Activated naive CD4-positive, alpha-beta T cell treated with anti-CD3 and anti-CD28 coated beads for 36 hours (primary cell): Measurements from ENCODE around the gene HNRNPA1. TPM values are rescaled to one million over a fixed set of nuclear protein-coding genes. Genes with fewer than 3 reads are reported as not detected.
"Not testable (repeated sequence)": the region's sequence is repeated elsewhere in the genome, so short reads cannot be mapped to it uniquely, and the experiment has no call there.

ENCODE experiments used
- CTCF ChIA-PET: fragments of 350-600 bp; sonication (Branson Sonifier 250); formaldehyde crosslinking; loops from one replicate; lab custom pipeline; 2021; ENCODE audit warnings: antibody characterized with exemption; lab: Charles Lee
- DNase-seq: peaks from one replicate; pipeline ENCODE4 v3.0.0-alpha.2; 2020
- H3K27ac Mint-ChIP-seq: one replicate; pipeline ENCODE4 v1.8.0; 2021; ENCODE audit warnings: mild to moderate bottlenecking, mixed read lengths
- H3K27me3 Mint-ChIP-seq: one replicate; pipeline ENCODE4 v1.8.0; 2021; ENCODE audit warnings: low read depth, mixed read lengths
- H3K36me3 Mint-ChIP-seq: one replicate; pipeline ENCODE4 v1.8.0; 2021; ENCODE audit warnings: low read depth, mixed read lengths
- H3K4me1 Mint-ChIP-seq: one replicate; pipeline ENCODE4 v1.8.0; 2021; ENCODE audit warnings: low read depth, mixed read lengths
- H3K4me3 Mint-ChIP-seq: one replicate; pipeline ENCODE4 v1.8.0; 2021; ENCODE audit warnings: mild to moderate bottlenecking, moderate library complexity, mixed read lengths
- H3K9me3 Mint-ChIP-seq: one replicate; pipeline ENCODE4 v1.8.0; 2021; ENCODE audit warnings: mixed read lengths
- intact Hi-C: fragments of 100-400 bp; cut with micrococcal nuclease; formaldehyde crosslinking; loops from one replicate; pipeline ENCODE4 v1.15.1; 2023
- total RNA-seq, 2 experiments: library from RNA; stranded (reverse); gene quantifications; one replicate each; pipeline ENCODE4 v1.2.3, GENCODE V29; 2021

Gene HNRNPA1
- total RNA-seq, 2 experiments from 2014 or later: 2,231 to 2,234 TPM

- no peaks in the 10 kb centered on the region for H3K9me3 Mint-ChIP-seq
- H3K4me3 Mint-ChIP-seq: no peak overlapping the region
- no peak for DNase-seq
- peaks cover 53% of the 10 kb centered on the region for H3K4me1 Mint-ChIP-seq
- CTCF ChIA-PET: interaction anchor here (0.8 to 1.4 kb wide), 2 partner anchors 13 to 26 kb away, joined by 4 to 6 read pairs; no protein-coding TSS in a partner anchor
- no peak overlapping the region for H3K27ac Mint-ChIP-seq
- H3K36me3 Mint-ChIP-seq: peaks cover 22% of the 10 kb centered on the region
- intact Hi-C loops: no loop called here
- H3K27me3 Mint-ChIP-seq: no peaks in the 10 kb centered on the region
Measured at GRCh38 chr12:54277823-54278276, 2.7 kb upstream of the HNRNPA1 start.

- Mint-ChIP-seq H3K27me3 (no peaks in the 10 kb centered on the region), H3K4me3 (no peak overlapping the region), H3K4me1 (peaks cover 51% of the 10 kb centered on the region), H3K36me3 (peaks cover 13% of the 10 kb centered on the region), H3K9me3 (no peaks in the 10 kb centered on the region), H3K27ac (no peak overlapping the region)
- CTCF ChIA-PET: interaction anchor here (0.9 kb wide), 1 partner anchor 53 kb away, joined by 3 read pairs; no protein-coding TSS in a partner anchor
- no peak for DNase-seq
- intact Hi-C loops: loop anchor here (1.0 kb wide), 3 partner anchors 9 to 705 kb away; partner anchors contain the start of genes SMUG1 and TESPA1
Measured at GRCh38 chr12:54279227-54279631, 1.3 kb upstream of the HNRNPA1 start.

GRCh38 chr12:54279632-54280467 lies 676 bp upstream of the HNRNPA1 start, which contains the start of gene CBX5:
CBX5 (minus strand) TSS chr12:54280122; CDS start chr12:54257650, 22,472 bp downstream.
- H3K4me1 Mint-ChIP-seq: peaks cover 54% of the 10 kb centered on the region
- no peak within 1 kb of the TSS for H3K4me3 Mint-ChIP-seq
- no peaks in the 10 kb centered on the region for H3K9me3 Mint-ChIP-seq
- peaks cover 10% of the 10 kb centered on the region for H3K36me3 Mint-ChIP-seq
- H3K27ac Mint-ChIP-seq: no peak within 1 kb of the TSS
- CTCF ChIA-PET: interaction anchor here (0.9 to 1.5 kb wide), 4 partner anchors 15 to 80 kb away, joined by 3 to 5 read pairs (median 3); no protein-coding TSS in a partner anchor
- peak; percentile 100 for DNase-seq
- H3K27me3 Mint-ChIP-seq: no peaks in the 10 kb centered on the region
- intact Hi-C loops: loop anchor here (1.0 to 5.0 kb wide), 15 partner anchors 10 to 1073 kb away; partner anchors contain the start of genes COPZ1, GPR84, HOXC10 and ITGB7

- intact Hi-C loops: loop anchor here (2.0 to 5.0 kb wide), 5 partner anchors 66 to 1074 kb away; partner anchors contain the start of genes HOXC10, ITGB7 and PCBP2
- H3K27me3 Mint-ChIP-seq, H3K9me3 Mint-ChIP-seq, H3K4me3 Mint-ChIP-seq, H3K27ac Mint-ChIP-seq, H3K36me3 Mint-ChIP-seq, DNase-seq: not testable (repeated sequence)
- peaks cover 54% of the 10 kb centered on the region for H3K4me1 Mint-ChIP-seq
- CTCF ChIA-PET: interaction anchor here (0.8 to 1.0 kb wide), 4 partner anchors 9 to 72 kb away, joined by 3 to 4 read pairs (median 3); no protein-coding TSS in a partner anchor
Measured at GRCh38 chr12:54281261-54281638, 724 bp downstream of the HNRNPA1 start.

- not testable (repeated sequence) for H3K36me3 Mint-ChIP-seq, H3K9me3 Mint-ChIP-seq, DNase-seq, H3K27me3 Mint-ChIP-seq, H3K4me3 Mint-ChIP-seq, H3K27ac Mint-ChIP-seq
- intact Hi-C loops: loop anchor here (2.0 to 5.0 kb wide), 5 partner anchors 67 to 1074 kb away; partner anchors contain the start of genes HOXC10, ITGB7 and PCBP2
- CTCF ChIA-PET: interaction anchor here (0.8 to 1.0 kb wide), 4 partner anchors 9 to 71 kb away, joined by 3 to 4 read pairs (median 3); no protein-coding TSS in a partner anchor
- H3K4me1 Mint-ChIP-seq: peaks cover 53% of the 10 kb centered on the region
Measured at GRCh38 chr12:54281694-54282093, 1.2 kb downstream of the HNRNPA1 start.

GRCh38 chr12:54282949-54283593 lies 2.5 kb downstream of the HNRNPA1 start:
- CTCF ChIA-PET: interaction anchor here (1.8 to 2.0 kb wide), 3 partner anchors 11 to 67 kb away, joined by 3 to 10 read pairs (median 5); no protein-coding TSS in a partner anchor
- Mint-ChIP-seq H3K4me1 (peaks cover 41% of the 10 kb centered on the region), H3K27ac (peak overlapping the region; percentile 57), H3K27me3 (no peaks in the 10 kb centered on the region), H3K36me3 (no peaks in the 10 kb centered on the region), H3K9me3 (no peaks in the 10 kb centered on the region), H3K4me3 (no peak overlapping the region)
- intact Hi-C loops: loop anchor here (5.0 kb wide), 3 partner anchors 201 to 1076 kb away; partner anchors contain the start of genes HOXC10 and ITGB7
- DNase-seq: peak; percentile 51

- not testable (repeated sequence) for H3K4me3 Mint-ChIP-seq, H3K36me3 Mint-ChIP-seq, H3K27me3 Mint-ChIP-seq, DNase-seq, H3K9me3 Mint-ChIP-seq
- peak overlapping the region; percentile 57 for H3K27ac Mint-ChIP-seq
- intact Hi-C loops: loop anchor here (5.0 kb wide), 3 partner anchors 202 to 1077 kb away; partner anchors contain the start of genes HOXC10 and ITGB7
- peaks cover 37% of the 10 kb centered on the region for H3K4me1 Mint-ChIP-seq
- CTCF ChIA-PET: interaction anchor here (1.0 to 2.0 kb wide), 5 partner anchors 10 to 72 kb away, joined by 3 to 10 read pairs (median 5); no protein-coding TSS in a partner anchor
Measured at GRCh38 chr12:54284070-54284780, 3.7 kb downstream of the HNRNPA1 start.

GRCh38 chr12:54285150-54286041 lies 4.9 kb downstream of the HNRNPA1 start:
- no peak for DNase-seq
- Mint-ChIP-seq H3K4me1 (peaks cover 37% of the 10 kb centered on the region), H3K4me3 (peak overlapping the region; percentile 50), H3K9me3 (no peaks in the 10 kb centered on the region), H3K27me3 (no peaks in the 10 kb centered on the region), H3K27ac (peak overlapping the region; percentile 31), H3K36me3 (no peaks in the 10 kb centered on the region)
- intact Hi-C loops: no loop called here
- CTCF ChIA-PET: interaction anchor here (0.7 to 2.0 kb wide), 9 partner anchors 9 to 94 kb away, joined by 3 to 10 read pairs (median 5); no protein-coding TSS in a partner anchor

GRCh38 chr12:54286042-54287030 lies 5.8 kb downstream of the HNRNPA1 start:
- CTCF ChIA-PET: interaction anchor here (0.7 to 1.6 kb wide), 8 partner anchors 13 to 94 kb away, joined by 3 to 6 read pairs (median 4); no protein-coding TSS in a partner anchor

More at GRCh38 chr12:54286042-54287030, 5.8 kb downstream of the HNRNPA1 start:
- H3K4me3 Mint-ChIP-seq: peak overlapping the region; percentile 12
- H3K9me3 Mint-ChIP-seq: no peaks in the 10 kb centered on the region
- H3K27me3 Mint-ChIP-seq: no peaks in the 10 kb centered on the region
- H3K4me1 Mint-ChIP-seq: peaks cover 37% of the 10 kb centered on the region
- H3K27ac Mint-ChIP-seq: peak overlapping the region; percentile 31
- no peak for DNase-seq
- intact Hi-C loops: no loop called here
- H3K36me3 Mint-ChIP-seq: no peaks in the 10 kb centered on the region
